Liver (tissue), 9 donors: ENCODE data around the gene FBRS. TPM values are rescaled to one million over a fixed set of nuclear protein-coding genes. Genes with fewer than 3 reads are reported as not detected.

ENCODE experiments used
- DNase-seq: peaks from one replicate; pipeline ENCODE4 v3.0.0-alpha.2; 2017; ENCODE audit warnings: low spot score
- H3K27ac ChIP-seq, 2 donors: one replicate each; pipeline ENCODE4 v1.7.0; 2013; ENCODE audit warnings: inconsistent platforms in 2 of 2, low read length in 2 of 2, control low read depth in 1 of 2, low read depth in 1 of 2, mild to moderate bottlenecking in 1 of 2
- H3K27me3 ChIP-seq, 4 donors: one replicate each; pipeline versions ENCODE4 v1.6.1 to v1.7.0; 2013; ENCODE audit warnings: low read length in 3 of 4, inconsistent platforms in 1 of 4, mild to moderate bottlenecking in 1 of 4, moderate library complexity in 1 of 4; ENCODE audit not compliant: control insufficient read depth in 4 of 4, insufficient read depth in 4 of 4
- H3K36me3 ChIP-seq, 4 donors: one replicate each; pipeline versions ENCODE4 v1.6.1 to v1.7.0; 2013; ENCODE audit warnings: low read length in 3 of 4, mild to moderate bottlenecking in 3 of 4, low read depth in 1 of 4, moderate library complexity in 1 of 4; ENCODE audit not compliant: control insufficient read depth in 4 of 4, insufficient read depth in 3 of 4
- H3K4me1 ChIP-seq, 4 donors: one replicate each; pipeline versions ENCODE4 v1.6.1 to v1.7.0; 2013; ENCODE audit warnings: low read length in 3 of 4, mild to moderate bottlenecking in 3 of 4, moderate library complexity in 1 of 4; ENCODE audit not compliant: control insufficient read depth in 4 of 4, insufficient read depth in 4 of 4
- H3K4me3 ChIP-seq, 3 donors: one replicate each; pipeline versions ENCODE4 v1.6.1 to v1.7.0; 2013; ENCODE audit warnings: low read length in 3 of 3, control low read depth in 1 of 3, low read depth in 1 of 3, mild to moderate bottlenecking in 1 of 3
- H3K9ac ChIP-seq, 2 donors: one replicate each; pipeline ENCODE4 v1.7.0; 2013; ENCODE audit warnings: low read length in 2 of 2, mild to moderate bottlenecking in 2 of 2, moderate library complexity in 2 of 2, control low read depth in 1 of 2, low read depth in 1 of 2
- H3K9me3 ChIP-seq, 4 donors: one replicate each; pipeline versions ENCODE4 v1.6.1 to v1.7.0; 2013; ENCODE audit warnings: low read length in 3 of 4; ENCODE audit not compliant: control insufficient read depth in 4 of 4
- EGR1 ChIP-seq, 2 donors: IDR thresholded peaks; 2 replicates each; pipeline ENCODE4 v1.6.1; 2016 to 2018; ENCODE audit warnings: antibody characterized with exemption in 2 of 2, low read depth in 2 of 2
- FOXA1 ChIP-seq: IDR thresholded peaks from 2 replicates; pipeline ENCODE4 v1.6.1; 2016; ENCODE audit warnings: antibody characterized with exemption
- FOXA2 ChIP-seq: IDR thresholded peaks from 2 replicates; pipeline ENCODE4 v1.6.1; 2016; ENCODE audit warnings: antibody characterized with exemption
- GABPA ChIP-seq, 2 donors: IDR thresholded peaks in 1 of 2; conservative IDR thresholded peaks in 1 of 2; 2 replicates each; pipeline ENCODE4 v1.6.1; 2016; ENCODE audit warnings: antibody characterized with exemption in 2 of 2, mild to moderate bottlenecking in 1 of 2, moderate library complexity in 1 of 2
- HNF4A ChIP-seq, 2 donors: conservative IDR thresholded peaks; 2 replicates each; pipeline ENCODE4 v1.6.1; 2016; ENCODE audit warnings: antibody characterized with exemption in 2 of 2, mild to moderate bottlenecking in 2 of 2
- HNF4G ChIP-seq: IDR thresholded peaks from 2 replicates; pipeline ENCODE4 v1.6.1; 2016; ENCODE audit warnings: antibody characterized with exemption
- JUND ChIP-seq, 2 donors: IDR thresholded peaks; 2 replicates each; pipeline ENCODE4 v1.6.1; 2016; ENCODE audit warnings: antibody characterized with exemption in 2 of 2
- NR2F2 ChIP-seq: IDR thresholded peaks from 2 replicates; pipeline ENCODE4 v1.6.1; 2016; ENCODE audit warnings: antibody characterized with exemption
- RAD21 ChIP-seq, 2 donors: IDR thresholded peaks; 2 replicates each; pipeline ENCODE4 v1.6.1; 2016; ENCODE audit warnings: antibody characterized with exemption in 2 of 2, mild to moderate bottlenecking in 2 of 2
- RXRA ChIP-seq, 2 donors: IDR thresholded peaks; 2 replicates each; pipeline ENCODE4 v1.6.1; 2017 to 2018; ENCODE audit warnings: antibody characterized with exemption in 2 of 2, mild to moderate bottlenecking in 1 of 2
- SP1 ChIP-seq: IDR thresholded peaks from 2 replicates; pipeline ENCODE4 v1.6.1; 2018; ENCODE audit warnings: antibody characterized with exemption, mild to moderate bottlenecking
- TAF1 ChIP-seq: conservative IDR thresholded peaks from 2 replicates; pipeline ENCODE4 v1.6.1; 2016; ENCODE audit warnings: antibody characterized with exemption, mild to moderate bottlenecking
- YY1 ChIP-seq: IDR thresholded peaks from 2 replicates; pipeline ENCODE4 v1.6.1; 2016; ENCODE audit warnings: antibody characterized with exemption, mild to moderate bottlenecking
- WGBS: extraction: QIAGEN DNeasy Blood & Tissue Kit; methylation state at CpG from one replicate; pipeline ENCODE4 v1.1.7; 2013; 5-methylcytosine and 5-hydroxymethylcytosine counted together
- polyA plus RNA-seq, 2 donors: library from polyadenylated mRNA; stranded (reverse) in 1 of 2; unstranded in 1 of 2; fragments of 200-250 nt in 1 of 2; fragments of >200 nt in 1 of 2; fragmentation: Nextera tagmentation in 1 of 2; extraction: Ambion mirVana in 1 of 2; gene quantifications; one replicate each; pipeline versions ENCODE4 v1.2.1 to v1.2.3, GENCODE V29; 2013 to 2015
- total RNA-seq, 2 donors: library from RNA; depleted of rRNA; stranded (reverse); fragments of >200 nt; gene quantifications; one replicate each; pipeline ENCODE4 v1.2.3, GENCODE V29; 2014
- TF ChIP-seq, protein P1 (sequence below): IDR thresholded peaks from 2 replicates; pipeline ENCODE4 v1.6.1; 2016; ENCODE audit warnings: antibody characterized with exemption
- TF ChIP-seq, protein P2 (sequence below): IDR thresholded peaks from 2 replicates; pipeline ENCODE4 v1.6.1; 2016; ENCODE audit warnings: antibody characterized with exemption, mild to moderate bottlenecking
- TF ChIP-seq, protein P3 (sequence below): IDR thresholded peaks from 2 replicates; pipeline ENCODE4 v1.6.1; 2016; ENCODE audit warnings: antibody characterized with exemption
- TF ChIP-seq, protein P4 (sequence below): fragments of 150-350 bp; IDR thresholded peaks from 2 replicates; pipeline ENCODE4 v1.5.1; 2017; ENCODE audit warnings: improper control_type of control experiment, low read depth, low read length; ENCODE audit not compliant: missing input control
- TF ChIP-seq, protein P5 (sequence below): IDR thresholded peaks from 2 replicates; pipeline ENCODE4 v1.6.1; 2016; ENCODE audit warnings: antibody characterized with exemption
- donor health status: healthy.
- donor health status: healthy.
- donor health status: healthy.
- donor health status: healthy.
- donor health status: healthy.

FBRS gene
- total and polyA plus RNA-seq, 4 donors = 4.1 to 15.5 (median 11.2) TPM

DNA sequence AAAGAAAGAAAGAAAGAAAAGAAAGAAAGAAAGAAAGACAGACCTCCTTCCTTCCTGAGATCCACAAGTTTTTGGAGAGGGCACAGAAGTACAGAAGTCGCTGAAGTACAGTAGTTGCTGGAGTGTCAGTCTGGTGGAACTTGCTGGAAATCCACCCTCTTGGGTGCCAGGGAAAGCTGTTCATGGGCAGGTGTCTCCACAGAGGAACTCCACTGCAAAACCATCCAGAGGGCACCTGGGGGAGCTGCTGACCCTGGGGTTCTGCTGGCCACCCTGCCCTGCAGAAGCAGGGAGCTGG, 11.0 kb upstream of the FBRS start:
- H3K27me3 ChIP-seq = no peaks in the 10 kb centered on the region
- DNase-seq = no peak
- TF ChIP-seq RXRA (IDR thresholded peaks at IDR 0.05) (no peak), GABPA (IDR thresholded peaks at IDR 0.05 in 1 of 2, conservative IDR thresholded peaks at IDR 0.05 in 1 of 2) (no peak), HNF4G (no peak), NR2F2 (no peak)
- TF ChIP-seq, protein P1, sequence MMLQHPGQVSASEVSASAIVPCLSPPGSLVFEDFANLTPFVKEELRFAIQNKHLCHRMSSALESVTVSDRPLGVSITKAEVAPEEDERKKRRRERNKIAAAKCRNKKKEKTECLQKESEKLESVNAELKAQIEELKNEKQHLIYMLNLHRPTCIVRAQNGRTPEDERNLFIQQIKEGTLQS = no peak
- TF ChIP-seq, protein P2, sequence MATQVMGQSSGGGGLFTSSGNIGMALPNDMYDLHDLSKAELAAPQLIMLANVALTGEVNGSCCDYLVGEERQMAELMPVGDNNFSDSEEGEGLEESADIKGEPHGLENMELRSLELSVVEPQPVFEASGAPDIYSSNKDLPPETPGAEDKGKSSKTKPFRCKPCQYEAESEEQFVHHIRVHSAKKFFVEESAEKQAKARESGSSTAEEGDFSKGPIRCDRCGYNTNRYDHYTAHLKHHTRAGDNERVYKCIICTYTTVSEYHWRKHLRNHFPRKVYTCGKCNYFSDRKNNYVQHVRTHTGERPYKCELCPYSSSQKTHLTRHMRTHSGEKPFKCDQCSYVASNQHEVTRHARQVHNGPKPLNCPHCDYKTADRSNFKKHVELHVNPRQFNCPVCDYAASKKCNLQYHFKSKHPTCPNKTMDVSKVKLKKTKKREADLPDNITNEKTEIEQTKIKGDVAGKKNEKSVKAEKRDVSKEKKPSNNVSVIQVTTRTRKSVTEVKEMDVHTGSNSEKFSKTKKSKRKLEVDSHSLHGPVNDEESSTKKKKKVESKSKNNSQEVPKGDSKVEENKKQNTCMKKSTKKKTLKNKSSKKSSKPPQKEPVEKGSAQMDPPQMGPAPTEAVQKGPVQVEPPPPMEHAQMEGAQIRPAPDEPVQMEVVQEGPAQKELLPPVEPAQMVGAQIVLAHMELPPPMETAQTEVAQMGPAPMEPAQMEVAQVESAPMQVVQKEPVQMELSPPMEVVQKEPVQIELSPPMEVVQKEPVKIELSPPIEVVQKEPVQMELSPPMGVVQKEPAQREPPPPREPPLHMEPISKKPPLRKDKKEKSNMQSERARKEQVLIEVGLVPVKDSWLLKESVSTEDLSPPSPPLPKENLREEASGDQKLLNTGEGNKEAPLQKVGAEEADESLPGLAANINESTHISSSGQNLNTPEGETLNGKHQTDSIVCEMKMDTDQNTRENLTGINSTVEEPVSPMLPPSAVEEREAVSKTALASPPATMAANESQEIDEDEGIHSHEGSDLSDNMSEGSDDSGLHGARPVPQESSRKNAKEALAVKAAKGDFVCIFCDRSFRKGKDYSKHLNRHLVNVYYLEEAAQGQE = no peak
- H3K4me1 ChIP-seq = peaks cover 0 to 17% (median 6%) of the 10 kb centered on the region in 4 donors
- WGBS = 83% methylated on average over 1 of the region's 1 CpG
- H3K9me3 ChIP-seq = no peaks in the 10 kb centered on the region
- no peaks in the 10 kb centered on the region for H3K36me3 ChIP-seq
- H3K4me3 ChIP-seq = no peak overlapping the region
- no peak overlapping the region for H3K27ac ChIP-seq
- H3K9ac ChIP-seq = no peak overlapping the region

DNA sequence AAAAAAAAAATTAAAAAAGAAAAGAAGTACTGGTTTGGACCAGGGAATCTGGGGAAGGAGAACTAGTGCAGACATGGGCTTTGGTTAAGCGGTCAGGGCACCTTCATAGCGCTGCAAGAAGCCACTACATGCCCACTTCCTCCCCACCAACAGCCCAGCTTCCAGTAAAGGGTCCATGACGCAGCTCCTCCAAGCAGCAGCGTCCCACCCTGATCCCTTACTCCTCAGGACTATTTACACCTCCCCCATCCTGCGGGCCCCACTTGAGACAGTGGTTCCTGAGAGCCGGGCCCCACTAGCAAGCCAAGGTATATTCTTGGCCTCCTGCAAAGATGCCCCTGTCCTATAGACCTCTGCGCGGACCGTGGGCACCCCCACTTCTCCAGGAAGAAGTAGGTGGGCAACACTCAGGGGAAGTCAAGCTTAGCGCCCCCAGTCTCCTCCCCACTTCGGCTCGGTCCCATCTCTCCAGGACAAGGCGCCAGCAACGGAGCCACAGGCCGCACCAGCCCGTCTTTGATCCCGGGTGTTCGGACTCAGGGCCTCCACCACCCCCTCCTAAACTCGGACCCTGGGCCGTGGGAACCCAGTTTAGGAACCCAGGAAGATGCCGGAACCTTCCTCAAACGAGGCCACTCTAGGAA, 8.4 kb upstream of the FBRS start:
- peak overlapping the region; percentile 34 to 82 for H3K9ac ChIP-seq
- no peaks in the 10 kb centered on the region for H3K27me3 ChIP-seq
- H3K27ac ChIP-seq = peak overlapping the region; percentile 87 to 97
- H3K36me3 ChIP-seq = peaks cover 2 to 14% (median 9%) of the 10 kb centered on the region in 4 donors
- WGBS = 47% methylated on average over 22 of the region's 22 CpGs
- DNase-seq = peak; percentile 46
- H3K9me3 ChIP-seq = no peaks in the 10 kb centered on the region
- no peak for TF ChIP-seq RAD21 (IDR thresholded peaks at IDR 0.05)
- TF ChIP-seq, protein P3, sequence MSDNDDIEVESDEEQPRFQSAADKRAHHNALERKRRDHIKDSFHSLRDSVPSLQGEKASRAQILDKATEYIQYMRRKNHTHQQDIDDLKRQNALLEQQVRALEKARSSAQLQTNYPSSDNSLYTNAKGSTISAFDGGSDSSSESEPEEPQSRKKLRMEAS = no peak
- TF ChIP-seq YY1 = no peak
- TF ChIP-seq FOXA1 = no peak
- no peak for TF ChIP-seq SP1
- TF ChIP-seq, protein P2 = no peak
- no peak for TF ChIP-seq EGR1 (IDR thresholded peaks at IDR 0.05; ENCODE audit: low read depth in 2 of 2)
- TF ChIP-seq, protein P4, sequence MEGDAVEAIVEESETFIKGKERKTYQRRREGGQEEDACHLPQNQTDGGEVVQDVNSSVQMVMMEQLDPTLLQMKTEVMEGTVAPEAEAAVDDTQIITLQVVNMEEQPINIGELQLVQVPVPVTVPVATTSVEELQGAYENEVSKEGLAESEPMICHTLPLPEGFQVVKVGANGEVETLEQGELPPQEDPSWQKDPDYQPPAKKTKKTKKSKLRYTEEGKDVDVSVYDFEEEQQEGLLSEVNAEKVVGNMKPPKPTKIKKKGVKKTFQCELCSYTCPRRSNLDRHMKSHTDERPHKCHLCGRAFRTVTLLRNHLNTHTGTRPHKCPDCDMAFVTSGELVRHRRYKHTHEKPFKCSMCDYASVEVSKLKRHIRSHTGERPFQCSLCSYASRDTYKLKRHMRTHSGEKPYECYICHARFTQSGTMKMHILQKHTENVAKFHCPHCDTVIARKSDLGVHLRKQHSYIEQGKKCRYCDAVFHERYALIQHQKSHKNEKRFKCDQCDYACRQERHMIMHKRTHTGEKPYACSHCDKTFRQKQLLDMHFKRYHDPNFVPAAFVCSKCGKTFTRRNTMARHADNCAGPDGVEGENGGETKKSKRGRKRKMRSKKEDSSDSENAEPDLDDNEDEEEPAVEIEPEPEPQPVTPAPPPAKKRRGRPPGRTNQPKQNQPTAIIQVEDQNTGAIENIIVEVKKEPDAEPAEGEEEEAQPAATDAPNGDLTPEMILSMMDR = no peak
- TF ChIP-seq HNF4A (conservative IDR thresholded peaks at IDR 0.05) = no peak
- TF ChIP-seq, protein P5, sequence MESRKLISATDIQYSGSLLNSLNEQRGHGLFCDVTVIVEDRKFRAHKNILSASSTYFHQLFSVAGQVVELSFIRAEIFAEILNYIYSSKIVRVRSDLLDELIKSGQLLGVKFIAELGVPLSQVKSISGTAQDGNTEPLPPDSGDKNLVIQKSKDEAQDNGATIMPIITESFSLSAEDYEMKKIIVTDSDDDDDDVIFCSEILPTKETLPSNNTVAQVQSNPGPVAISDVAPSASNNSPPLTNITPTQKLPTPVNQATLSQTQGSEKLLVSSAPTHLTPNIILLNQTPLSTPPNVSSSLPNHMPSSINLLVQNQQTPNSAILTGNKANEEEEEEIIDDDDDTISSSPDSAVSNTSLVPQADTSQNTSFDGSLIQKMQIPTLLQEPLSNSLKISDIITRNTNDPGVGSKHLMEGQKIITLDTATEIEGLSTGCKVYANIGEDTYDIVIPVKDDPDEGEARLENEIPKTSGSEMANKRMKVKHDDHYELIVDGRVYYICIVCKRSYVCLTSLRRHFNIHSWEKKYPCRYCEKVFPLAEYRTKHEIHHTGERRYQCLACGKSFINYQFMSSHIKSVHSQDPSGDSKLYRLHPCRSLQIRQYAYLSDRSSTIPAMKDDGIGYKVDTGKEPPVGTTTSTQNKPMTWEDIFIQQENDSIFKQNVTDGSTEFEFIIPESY = no peak
- TF ChIP-seq HNF4G = no peak
- TF ChIP-seq JUND (IDR thresholded peaks at IDR 0.05) = no peak
- TF ChIP-seq, protein P1 = no peak
- TF ChIP-seq NR2F2 = no peak
- TF ChIP-seq TAF1 = no peak
- no peak for TF ChIP-seq RXRA (IDR thresholded peaks at IDR 0.05)
- no peak for TF ChIP-seq FOXA2
- TF ChIP-seq GABPA (IDR thresholded peaks at IDR 0.05 in 1 of 2, conservative IDR thresholded peaks at IDR 0.05 in 1 of 2) = no peak
- H3K4me1 ChIP-seq = peaks cover 0 to 21% (median 9%) of the 10 kb centered on the region in 4 donors
- peak overlapping the region; percentile 27 to 82 (median 62) for H3K4me3 ChIP-seq
